HG03103 (cell line): ENCODE data around the gene ILDR2.

Experiments
- ATAC-seq: cut with Tn5 transposase; IDR thresholded peaks from one replicate; pipeline ENCODE4 v1.9.1; 2021; ENCODE audit warnings: low read depth; ENCODE audit not compliant: unreplicated experiment

Gene ILDR2

GRCh38 chr1:166929911-166930310, 45.4 kb downstream of the ILDR2 start:
- no peak for ATAC-seq

- ATAC-seq: no peak
Measured at GRCh38 chr1:166927701-166928100, 47.6 kb downstream of the ILDR2 start.

DNA sequence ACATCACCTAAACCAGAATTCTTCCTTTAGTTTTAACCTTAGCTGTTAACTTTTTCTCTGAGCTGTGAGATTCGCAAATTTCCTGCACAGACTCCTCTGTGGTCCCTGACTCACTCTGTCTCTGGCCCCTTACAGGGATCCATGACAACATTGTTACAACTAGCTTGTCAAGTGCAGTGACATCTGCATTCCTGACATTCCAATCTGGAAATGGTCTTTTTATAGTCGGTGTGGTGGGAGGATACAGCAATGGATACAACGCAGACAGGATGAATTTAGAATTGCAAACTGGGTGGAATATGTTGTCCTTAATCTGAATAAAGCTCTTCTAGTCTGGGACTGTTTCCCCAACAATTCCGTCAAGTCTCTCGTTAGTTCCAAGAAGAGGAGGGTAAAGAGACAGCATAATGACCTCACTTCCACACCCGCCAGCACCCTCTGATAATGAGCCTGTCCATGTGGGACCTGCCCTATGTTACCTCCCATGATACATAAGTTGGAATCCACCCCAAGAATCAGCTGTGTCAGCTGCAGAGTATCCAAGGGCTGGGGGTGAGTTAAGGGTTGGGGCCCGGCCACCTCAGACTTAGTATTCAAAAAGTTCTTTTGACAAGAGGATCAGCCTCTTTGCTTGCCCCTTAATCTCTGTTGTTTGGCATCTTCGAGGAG, 49.4 kb downstream of the ILDR2 start:
- no peak for ATAC-seq

GRCh38 chr1:166924823-166925541, 50.4 kb downstream of the ILDR2 start:
- peak; percentile 76 for ATAC-seq

- ATAC-seq: no peak
Measured at GRCh38 chr1:166920561-166921475, 54.5 kb downstream of the ILDR2 start.

GRCh38 chr1:166918956-166919316, 56.4 kb downstream of the ILDR2 start:
- ATAC-seq: no peak

- ATAC-seq: no peak
Measured at GRCh38 chr1:166918088-166918955, 57.0 kb downstream of the ILDR2 start.

GRCh38 chr1:166915941-166916340, 59.4 kb downstream of the ILDR2 start:
- no peak for ATAC-seq

DNA sequence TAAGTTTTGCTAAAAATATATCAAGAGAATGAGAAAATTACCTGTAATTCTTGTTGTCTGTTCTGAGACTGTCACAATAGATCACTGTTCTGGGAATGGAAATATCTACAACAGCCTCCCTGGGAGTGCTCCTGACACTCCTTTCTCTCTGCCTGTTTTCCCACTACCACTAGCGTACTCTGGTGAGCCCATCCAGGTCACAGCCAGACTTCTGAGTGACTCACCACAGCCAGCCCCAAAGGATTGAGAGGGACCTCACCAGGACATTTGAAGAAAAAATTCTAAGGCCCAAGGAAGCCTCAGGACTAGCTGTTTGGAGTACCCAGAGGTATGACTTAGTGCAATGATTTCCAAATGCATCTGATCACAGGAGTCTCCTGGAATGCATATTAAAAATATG, 60.3 kb downstream of the ILDR2 start:
- ATAC-seq: no peak

DNA sequence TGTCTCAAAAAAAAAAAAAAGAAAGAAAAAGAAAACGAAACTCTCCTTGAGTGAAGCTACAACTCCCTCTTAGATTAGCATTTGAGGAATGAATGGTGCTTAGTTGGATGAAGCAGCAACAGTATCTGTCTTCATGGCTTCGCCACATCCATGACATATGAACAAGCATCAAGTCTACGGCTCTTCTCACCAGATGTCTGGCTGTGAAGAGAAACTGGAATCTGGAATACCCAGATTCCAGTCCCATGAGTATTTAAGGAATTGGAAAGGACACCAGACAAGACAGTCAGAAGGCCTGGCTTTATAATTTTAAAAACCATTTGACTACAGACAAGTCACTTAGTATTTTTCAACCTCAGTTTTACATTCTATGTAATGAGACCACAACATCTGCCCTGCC, 61.2 kb downstream of the ILDR2 start:
- no peak for ATAC-seq

- ATAC-seq: no peak
Measured at GRCh38 chr1:166911624-166912023, 63.7 kb downstream of the ILDR2 start.

GRCh38 chr1:166910396-166910994, 64.8 kb downstream of the ILDR2 start:
- ATAC-seq: peak; percentile 93

DNA sequence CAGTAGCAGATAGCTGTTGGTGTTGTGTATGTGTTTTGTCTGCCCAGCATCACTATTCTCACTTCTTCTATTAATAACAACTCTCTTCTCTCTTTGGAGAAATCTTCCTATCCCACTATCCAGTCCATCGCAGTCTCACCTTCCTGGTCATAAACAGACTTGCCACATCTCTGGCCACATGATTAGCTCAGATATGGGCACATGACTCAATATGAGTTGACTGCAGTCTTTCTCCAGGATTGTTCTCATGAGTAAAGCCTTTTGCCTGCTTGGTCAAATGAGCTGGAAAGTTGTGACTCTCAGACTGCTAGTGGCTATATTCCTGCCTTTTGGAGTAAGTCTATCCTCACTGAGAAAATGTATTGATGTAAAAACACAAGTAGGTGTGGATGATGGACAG, 66.4 kb downstream of the ILDR2 start:
- ATAC-seq: no peak

DNA sequence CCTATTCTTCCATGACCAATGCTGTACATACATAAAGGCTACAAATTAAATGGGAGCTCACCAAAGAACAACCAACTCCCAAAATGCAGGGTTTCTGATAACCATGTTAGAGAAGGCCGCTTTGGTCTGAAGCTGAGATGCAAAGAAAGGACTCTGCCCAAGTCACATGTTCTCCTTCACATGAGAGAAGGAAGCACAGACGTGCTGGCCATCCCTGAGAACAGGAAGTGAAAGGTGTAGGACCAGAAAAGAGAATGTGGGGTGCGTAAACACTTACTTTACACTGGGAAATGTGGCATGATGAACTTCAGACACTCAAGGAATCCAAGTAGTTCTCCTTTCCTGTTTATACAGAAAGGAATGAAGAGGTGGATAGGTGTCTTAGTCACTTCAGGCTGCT, 67.6 kb downstream of the ILDR2 start:
- peak; percentile 45 for ATAC-seq

GRCh38 chr1:166907051-166907450, 68.3 kb downstream of the ILDR2 start:
- no peak for ATAC-seq

GRCh38 chr1:166906647-166907046, 68.7 kb downstream of the ILDR2 start:
- no peak for ATAC-seq

DNA sequence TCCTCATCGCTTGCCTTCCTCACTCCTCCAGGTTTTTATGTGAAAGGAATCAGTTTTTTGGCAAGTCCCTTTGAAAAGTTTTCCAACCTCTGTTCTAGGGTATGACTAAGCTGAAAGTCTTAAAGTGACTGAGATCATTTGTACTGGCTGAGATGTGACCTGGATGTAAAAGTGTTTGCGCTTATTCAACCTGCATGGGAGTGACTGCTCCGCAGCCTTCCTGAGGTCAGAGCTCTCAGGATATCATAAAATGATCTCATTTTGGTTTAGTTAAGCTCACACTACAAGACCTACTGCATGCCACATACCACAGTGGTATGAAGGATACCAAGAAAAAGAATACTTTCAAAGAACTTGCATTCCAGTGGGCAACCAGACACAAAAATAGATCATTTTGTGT, 69.4 kb downstream of the ILDR2 start:
- ATAC-seq: no peak

DNA sequence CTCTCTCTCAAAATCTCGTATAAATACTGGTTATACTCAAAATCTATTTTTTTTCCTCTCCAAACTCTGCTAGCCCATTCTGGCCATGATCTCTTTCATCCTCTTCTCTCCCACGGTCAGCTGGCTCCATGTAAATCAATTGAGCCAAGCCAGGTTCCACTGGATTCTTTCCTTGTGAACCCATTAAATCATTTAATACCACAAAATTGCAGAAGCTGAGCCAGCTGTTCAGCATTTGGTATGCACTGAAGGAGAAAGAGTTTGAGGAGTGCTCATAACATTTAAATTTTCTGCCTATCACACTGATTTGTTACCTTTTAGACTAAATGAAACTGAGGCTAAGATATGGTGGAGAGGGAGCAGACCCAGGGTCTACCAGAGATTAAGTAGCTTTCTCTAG, 70.2 kb downstream of the ILDR2 start:
- no peak for ATAC-seq

DNA sequence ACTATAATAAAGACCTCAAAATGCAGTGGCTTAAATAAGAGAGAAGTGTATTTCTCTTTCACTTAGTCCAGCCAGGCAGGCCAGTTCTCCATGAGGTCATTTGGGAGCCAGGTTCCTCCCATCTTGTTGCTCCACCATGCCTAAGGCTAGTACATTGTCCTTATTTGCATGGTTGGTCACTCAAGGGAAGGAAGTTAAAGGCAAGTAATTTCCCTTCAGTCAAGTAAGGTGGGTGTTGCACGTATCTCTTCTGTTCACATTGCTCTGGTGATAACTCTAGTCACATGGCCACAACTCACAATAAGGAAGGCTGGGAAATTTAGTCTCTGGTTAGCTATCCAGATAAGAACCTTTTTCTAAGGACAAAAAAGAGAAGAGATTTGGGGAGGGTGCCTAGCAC, 72.1 kb downstream of the ILDR2 start:
- no peak for ATAC-seq

GRCh38 chr1:166902279-166902678, 73.1 kb downstream of the ILDR2 start:
- no peak for ATAC-seq
